GM12865 (cell line): Measurements from ENCODE around the gene TNRC6A.

Experiments
- DNase-seq: peaks from one replicate; pipeline ENCODE4 v3.0.0; 2010; ENCODE audit warnings: low read depth
- H3K4me3 ChIP-seq: 2 replicates; pipeline ENCODE4 v1.5.1; 2011; ENCODE audit warnings: mild to moderate bottlenecking, low read depth, low read length, control low read depth
- TF ChIP-seq, protein P1 (sequence below): IDR thresholded peaks from 2 replicates; pipeline ENCODE4 v1.5.1; 2011; ENCODE audit warnings: low read length, control low read depth, low read depth, inconsistent platforms; ENCODE audit not compliant: insufficient read depth; ENCODE audit errors: missing control alignments

Gene TNRC6A

DNA sequence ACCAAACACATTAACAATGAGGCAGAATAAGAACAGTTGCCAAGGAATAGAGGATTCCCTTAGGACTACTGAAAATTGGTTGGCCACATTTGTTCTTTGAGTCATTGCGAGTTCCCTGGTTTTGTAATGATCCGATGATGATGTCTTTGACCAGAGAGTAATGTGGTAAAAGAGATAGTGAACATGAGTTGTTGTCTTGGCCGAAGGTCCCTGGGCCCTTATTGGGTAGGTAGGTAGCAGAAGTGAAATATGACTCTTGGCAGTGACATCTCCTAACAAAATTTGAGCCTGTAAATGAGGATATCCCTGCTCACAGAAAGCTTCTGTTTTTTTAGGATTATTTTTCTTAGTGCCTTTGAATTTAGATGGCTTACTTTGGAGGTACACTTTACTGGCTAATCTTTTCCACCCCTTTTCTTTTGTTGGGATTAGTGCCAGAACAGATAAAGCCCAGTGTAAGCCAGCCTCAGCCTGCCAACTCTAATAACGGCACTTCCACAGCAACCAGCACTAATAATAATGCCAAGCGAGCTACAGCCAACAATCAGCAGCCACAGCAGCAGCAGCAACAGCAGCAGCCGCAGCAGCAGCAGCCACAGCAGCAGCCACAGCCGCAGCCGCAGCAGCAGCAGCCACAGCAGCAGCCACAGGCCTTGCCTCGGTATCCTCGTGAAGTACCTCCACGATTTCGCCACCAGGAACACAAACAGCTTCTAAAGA is 47.2 kb downstream of the TNRC6A start:
- TF ChIP-seq, protein P1, sequence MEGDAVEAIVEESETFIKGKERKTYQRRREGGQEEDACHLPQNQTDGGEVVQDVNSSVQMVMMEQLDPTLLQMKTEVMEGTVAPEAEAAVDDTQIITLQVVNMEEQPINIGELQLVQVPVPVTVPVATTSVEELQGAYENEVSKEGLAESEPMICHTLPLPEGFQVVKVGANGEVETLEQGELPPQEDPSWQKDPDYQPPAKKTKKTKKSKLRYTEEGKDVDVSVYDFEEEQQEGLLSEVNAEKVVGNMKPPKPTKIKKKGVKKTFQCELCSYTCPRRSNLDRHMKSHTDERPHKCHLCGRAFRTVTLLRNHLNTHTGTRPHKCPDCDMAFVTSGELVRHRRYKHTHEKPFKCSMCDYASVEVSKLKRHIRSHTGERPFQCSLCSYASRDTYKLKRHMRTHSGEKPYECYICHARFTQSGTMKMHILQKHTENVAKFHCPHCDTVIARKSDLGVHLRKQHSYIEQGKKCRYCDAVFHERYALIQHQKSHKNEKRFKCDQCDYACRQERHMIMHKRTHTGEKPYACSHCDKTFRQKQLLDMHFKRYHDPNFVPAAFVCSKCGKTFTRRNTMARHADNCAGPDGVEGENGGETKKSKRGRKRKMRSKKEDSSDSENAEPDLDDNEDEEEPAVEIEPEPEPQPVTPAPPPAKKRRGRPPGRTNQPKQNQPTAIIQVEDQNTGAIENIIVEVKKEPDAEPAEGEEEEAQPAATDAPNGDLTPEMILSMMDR = no peak
- H3K4me3 ChIP-seq = no peak overlapping the region
- no peak for DNase-seq

DNA sequence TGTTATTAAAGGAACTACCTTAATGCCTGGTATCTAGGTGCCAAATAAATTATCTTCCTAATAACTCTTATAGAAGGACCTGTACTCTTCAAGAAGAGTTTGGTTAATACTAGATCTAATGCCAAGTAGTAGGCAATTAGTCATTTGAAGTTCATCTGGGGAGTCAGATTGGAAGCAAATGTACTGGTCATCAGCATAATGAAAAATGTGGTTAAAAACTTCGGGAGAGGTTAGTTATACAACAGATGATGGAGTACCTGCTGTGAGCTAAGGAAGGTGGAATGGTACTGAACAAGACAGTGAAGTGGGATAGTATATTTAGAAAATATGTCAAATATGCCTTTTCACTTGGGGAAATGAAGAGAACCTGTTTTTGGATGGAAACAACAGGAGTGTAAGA is 49.2 kb downstream of the TNRC6A start:
- no peak for DNase-seq
- H3K4me3 ChIP-seq = no peak overlapping the region
- TF ChIP-seq, protein P1 = no peak

DNA sequence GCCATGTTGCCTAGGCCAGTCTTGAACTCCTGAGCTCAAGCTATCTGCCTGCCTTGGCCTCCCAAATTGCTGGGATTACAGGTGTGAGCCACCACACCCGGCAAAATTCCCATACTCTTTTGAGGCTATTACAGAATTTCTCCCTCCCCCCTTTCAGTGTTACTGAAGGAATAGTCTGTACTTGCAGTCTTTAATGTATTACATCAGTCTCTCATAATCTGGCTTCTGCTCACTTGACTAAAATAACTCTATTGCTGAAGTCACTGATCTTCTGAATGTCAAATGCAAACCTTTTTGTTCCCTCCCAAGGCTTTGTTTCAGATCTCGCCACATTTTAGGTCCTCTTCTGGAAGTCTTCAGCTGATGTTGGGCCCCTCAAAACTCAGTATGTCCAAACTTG is 51.8 kb downstream of the TNRC6A start:
- no peak overlapping the region for H3K4me3 ChIP-seq
- TF ChIP-seq, protein P1 = no peak
- DNase-seq = no peak

DNA sequence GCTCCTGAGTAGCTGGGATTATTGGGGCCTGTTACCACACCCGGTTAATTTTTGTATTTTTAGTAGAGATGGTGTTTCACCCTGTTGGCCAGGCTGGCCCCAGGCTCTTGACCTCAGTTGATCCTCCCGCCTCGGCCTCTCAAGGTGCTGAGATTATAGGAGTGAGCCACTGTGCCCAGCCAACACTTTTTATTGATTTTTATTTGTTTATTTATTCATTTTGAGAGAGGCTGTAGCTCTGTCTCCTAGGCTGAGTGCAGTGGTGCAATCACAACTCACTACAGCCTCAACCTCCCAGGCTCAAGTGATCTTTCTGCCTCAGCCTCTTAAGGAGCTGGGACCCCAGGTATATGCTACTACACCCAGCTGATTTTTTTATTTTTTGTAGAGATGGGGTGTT is 54.7 kb downstream of the TNRC6A start:
- no peak for DNase-seq
- TF ChIP-seq, protein P1 = no peak
- no peak overlapping the region for H3K4me3 ChIP-seq

DNA sequence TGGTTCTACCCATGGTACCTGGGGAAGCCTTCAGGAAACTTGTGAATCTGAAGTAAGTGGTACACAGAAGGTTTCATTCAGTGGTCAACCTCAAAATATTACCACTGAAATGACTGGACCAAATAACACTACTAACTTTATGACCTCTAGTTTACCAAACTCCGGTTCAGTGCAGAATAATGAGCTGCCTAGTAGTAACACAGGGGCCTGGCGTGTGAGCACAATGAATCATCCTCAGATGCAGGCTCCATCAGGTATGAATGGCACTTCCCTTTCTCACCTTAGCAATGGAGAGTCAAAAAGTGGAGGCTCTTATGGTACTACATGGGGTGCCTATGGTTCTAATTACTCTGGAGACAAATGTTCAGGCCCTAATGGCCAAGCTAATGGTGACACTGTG is 60.4 kb downstream of the TNRC6A start:
- no peak for DNase-seq
- TF ChIP-seq, protein P1 = no peak

DNA sequence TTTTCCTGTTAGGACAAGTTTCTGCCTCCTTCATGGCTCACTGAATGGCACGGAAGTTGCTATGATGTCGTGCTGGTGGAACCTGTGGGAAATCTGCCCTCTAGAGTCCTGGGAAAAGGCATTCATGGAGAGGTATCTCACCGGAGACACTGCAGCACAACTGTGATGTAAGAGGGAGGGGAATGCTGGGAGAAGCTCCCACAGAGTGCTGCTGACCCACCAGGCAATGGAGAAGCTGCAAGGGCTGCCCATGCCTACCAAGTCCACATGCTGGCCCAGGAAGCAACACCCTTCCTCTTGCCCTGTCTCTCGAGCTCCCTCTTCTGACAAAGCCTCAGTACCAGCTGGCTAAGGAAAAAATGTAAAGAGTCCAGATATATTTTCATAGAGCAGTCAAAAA is 71.1 kb downstream of the TNRC6A start:
- TF ChIP-seq, protein P1 = peak; percentile 21
- H3K4me3 ChIP-seq = no peak overlapping the region
- peak; percentile 29 for DNase-seq

More for the DNA sequence above, 60.4 kb downstream of the TNRC6A start:
- no peak overlapping the region for H3K4me3 ChIP-seq

DNA sequence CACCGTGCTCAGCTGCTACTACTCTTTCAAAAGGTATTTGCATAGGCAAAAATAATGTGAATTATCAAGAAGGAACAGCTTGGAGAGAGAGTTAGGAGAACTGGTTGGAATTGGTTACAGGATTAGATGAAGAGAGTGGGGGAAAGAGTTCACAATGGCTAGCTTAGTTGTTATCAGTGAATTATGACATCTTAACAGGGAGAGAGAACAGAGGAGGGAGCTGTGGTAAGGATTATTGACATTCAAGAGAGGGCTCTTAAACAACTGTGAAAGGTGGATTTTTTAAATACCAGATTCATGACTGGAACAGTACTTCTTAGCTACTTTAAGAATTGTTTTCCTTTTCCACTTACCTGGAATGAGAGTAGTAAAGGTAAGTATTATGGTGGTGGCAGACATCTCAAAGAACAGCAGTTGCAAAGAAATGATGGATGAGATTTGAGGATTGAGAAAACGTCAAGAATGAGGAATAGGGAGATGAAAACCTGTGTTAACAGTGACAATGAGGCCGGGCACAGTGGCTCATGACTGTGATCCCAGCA is 72.4 kb downstream of the TNRC6A start:
- TF ChIP-seq, protein P1 = no peak
- no peak for DNase-seq
- no peak overlapping the region for H3K4me3 ChIP-seq
